D721Med (cell line): ENCODE data around the gene RNF215.
"Not testable (repeated sequence)": the region's sequence is repeated elsewhere in the genome, so short reads cannot be mapped to it uniquely, and the experiment has no call there.

ENCODE experiments used
- DNase-seq: peaks from one replicate; pipeline ENCODE4 v3.0.0; 2011; ENCODE audit warnings: low spot score; ENCODE audit not compliant: insufficient read length
- FAIRE-seq: peaks from 2 replicates; lab custom pipeline; 2011; peaks lifted over from hg19 to GRCh38; lab: Jason Lieb, UNC
- CTCF ChIP-seq: IDR thresholded peaks from 2 replicates; pipeline ENCODE4 v1.5.1; 2012; ENCODE audit warnings: mild to moderate bottlenecking, control low read depth; ENCODE audit not compliant: insufficient read depth; ENCODE audit errors: missing control alignments

The RNF215 gene

GRCh38 chr22:30411780-30412179 lies 24.6 kb upstream of the RNF215 start:
- TF ChIP-seq CTCF: no peak
- no peak for DNase-seq
- FAIRE-seq: no peak

- no peak for FAIRE-seq
- no peak for DNase-seq
- TF ChIP-seq CTCF: no peak
Observed at GRCh38 chr22:30408388-30409102, 21.3 kb upstream of the RNF215 start.

- FAIRE-seq: no peak
- no peak for TF ChIP-seq CTCF
- no peak for DNase-seq
Observed at GRCh38 chr22:30406400-30406799, 19.2 kb upstream of the RNF215 start.

- TF ChIP-seq CTCF: no peak
- FAIRE-seq: no peak
- no peak for DNase-seq
Observed at GRCh38 chr22:30405731-30406130, 18.5 kb upstream of the RNF215 start.

- no peak for TF ChIP-seq CTCF
- no peak for FAIRE-seq
- DNase-seq: no peak
Observed at GRCh38 chr22:30404307-30404706, 17.1 kb upstream of the RNF215 start.

- FAIRE-seq, DNase-seq: not testable (repeated sequence)
Observed at GRCh38 chr22:30402766-30403104, 15.5 kb upstream of the RNF215 start.

- no peak for TF ChIP-seq CTCF
- DNase-seq (no peak), FAIRE-seq (no peak)
Observed at GRCh38 chr22:30402028-30402765, 15.0 kb upstream of the RNF215 start.

- not testable (repeated sequence) for DNase-seq, FAIRE-seq
Observed at GRCh38 chr22:30401024-30401423, 13.8 kb upstream of the RNF215 start.
